Loucy (cell line): ENCODE data around the gene NDUFS4.
A peak's percentile ranks its signal among the peaks of the same experiment; 100 is the strongest.

Source experiments
- H2AFZ ChIP-seq: fragments of 200-600 bp; sonication (generic); 2 replicates; pipeline ENCODE4 v1.6.0; 2016; ENCODE audit warnings: antibody characterized with exemption, mild to moderate bottlenecking, low read length, moderate library complexity
- H3F3A ChIP-seq: fragments of 200-600 bp; 2 replicates; pipeline ENCODE4 v1.6.0; 2016; ENCODE audit warnings: antibody characterized with exemption, low read depth, mild to moderate bottlenecking
- H3K27me3 ChIP-seq: fragments of 200-600 bp; sonication (generic); 2 replicates; pipeline ENCODE4 v1.6.1; 2014; ENCODE audit warnings: low read length, mild to moderate bottlenecking; ENCODE audit not compliant: insufficient read depth, poor library complexity, severe bottlenecking
- H3K36me3 ChIP-seq: fragments of 200-600 bp; sonication (generic); 2 replicates; pipeline ENCODE4 v1.6.1; 2016; ENCODE audit warnings: low read length; ENCODE audit not compliant: insufficient read depth
- H3K4me1 ChIP-seq: fragments of 200-600 bp; sonication (generic); 2 replicates; pipeline ENCODE4 v1.5.1; 2014; ENCODE audit warnings: low read length, mild to moderate bottlenecking; ENCODE audit not compliant: insufficient read depth, poor library complexity, severe bottlenecking
- H3K4me2 ChIP-seq: fragments of 200-600 bp; sonication (generic); 2 replicates; pipeline ENCODE4 v1.6.0; 2014; ENCODE audit warnings: antibody characterized with exemption, low read length, low read depth, mild to moderate bottlenecking; ENCODE audit not compliant: poor library complexity, severe bottlenecking
- H3K4me3 ChIP-seq: fragments of 200-600 bp; sonication (generic); 2 replicates; pipeline ENCODE4 v1.5.1; 2014; ENCODE audit warnings: low read length, mild to moderate bottlenecking, mixed read lengths; ENCODE audit not compliant: poor library complexity, severe bottlenecking
- H3K79me2 ChIP-seq: fragments of 200-600 bp; sonication (generic); 2 replicates; pipeline ENCODE4 v1.6.1; 2014; ENCODE audit warnings: low read length; ENCODE audit not compliant: insufficient read depth
- H3K9ac ChIP-seq: fragments of 200-600 bp; sonication (generic); 2 replicates; pipeline ENCODE4 v1.6.0; 2014; ENCODE audit warnings: mild to moderate bottlenecking, low read depth, low read length, moderate library complexity; ENCODE audit not compliant: poor library complexity, severe bottlenecking
- H3K9me2 ChIP-seq: fragments of 200-600 bp; sonication (generic); replicated peaks from 2 replicates; pipeline ENCODE4 v1.6.1; 2016; ENCODE audit warnings: low read depth, low read length, mixed read lengths
- H3K9me3 ChIP-seq: fragments of 200-600 bp; sonication (generic); 2 replicates; pipeline ENCODE4 v1.6.1; 2014; ENCODE audit warnings: mild to moderate bottlenecking, antibody characterized with exemption, low read length, low read depth; ENCODE audit not compliant: insufficient read depth
- H4K20me1 ChIP-seq: fragments of 200-600 bp; sonication (generic); 2 replicates; pipeline ENCODE4 v1.6.0; 2014; ENCODE audit warnings: antibody characterized with exemption, low read length, mild to moderate bottlenecking; ENCODE audit not compliant: insufficient read depth, poor library complexity, severe bottlenecking
- CTCF ChIP-seq: fragments of 200-600 bp; sonication (generic); conservative IDR thresholded peaks from 2 replicates; pipeline ENCODE4 v1.5.1; 2014; ENCODE audit warnings: mild to moderate bottlenecking, antibody characterized with exemption, low read length
- EZH2phosphoT487 ChIP-seq: fragments of 200-600 bp; IDR thresholded peaks from 2 replicates; pipeline ENCODE4 v1.6.1; 2018; ENCODE audit warnings: antibody characterized with exemption, mild to moderate bottlenecking, moderate library complexity, borderline replicate concordance

Gene NDUFS4

GRCh38 chr5:53560506-53561191 lies at the start of gene NDUFS4:
NDUFS4 (plus strand) TSS chr5:53560639; CDS start chr5:53560663, 24 bp downstream.
- Histone ChIP-seq H3K27me3 (no peaks in the 10 kb centered on the region), H3F3A (no peaks in the 10 kb centered on the region), H4K20me1 (peaks cover 13% of the 10 kb centered on the region), H3K9me3 (peaks cover 6% of the 10 kb centered on the region; the same call in 1 of the 2 replicates), H3K4me2 (peak within 1 kb of the TSS; percentile 86), H3K9ac (peak within 1 kb of the TSS; percentile 85), H3K36me3 (no peaks in the 10 kb centered on the region), H3K4me3 (peak within 1 kb of the TSS; percentile 80), H3K4me1 (peaks cover 24% of the 10 kb centered on the region), H2AFZ (peak within 1 kb of the TSS; percentile 98), H3K79me2 (peaks cover 50% of the 10 kb centered on the region), H3K9me2 (no peaks in the 10 kb centered on the region)
- no peak for TF ChIP-seq EZH2phosphoT487
- no peak for TF ChIP-seq CTCF

GRCh38 chr5:53512539-53512938 lies 47.9 kb upstream of the NDUFS4 start:
- Histone ChIP-seq H3K9me2 (no peaks in the 10 kb centered on the region), H3K9me3 (no peaks in the 10 kb centered on the region), H3K4me1 (no peaks in the 10 kb centered on the region), H3K4me3 (no peak overlapping the region), H3K36me3 (no peaks in the 10 kb centered on the region), H3K4me2 (no peak overlapping the region), H2AFZ (no peak overlapping the region), H3K79me2 (no peaks in the 10 kb centered on the region), H4K20me1 (no peaks in the 10 kb centered on the region), H3K27me3 (peaks cover 58% of the 10 kb centered on the region), H3K9ac (no peak overlapping the region), H3F3A (no peaks in the 10 kb centered on the region)
- TF ChIP-seq EZH2phosphoT487 (no peak), CTCF (no peak)

- no peak overlapping the region for H3K9ac ChIP-seq
- TF ChIP-seq CTCF (no peak), EZH2phosphoT487 (peak; percentile 70)
- no peak overlapping the region for H3K4me2 ChIP-seq
- H3K79me2 ChIP-seq = no peaks in the 10 kb centered on the region
- H3K27me3 ChIP-seq = peaks cover 81% of the 10 kb centered on the region
- no peaks in the 10 kb centered on the region for H3K9me3 ChIP-seq
- no peaks in the 10 kb centered on the region for H3K36me3 ChIP-seq
- no peaks in the 10 kb centered on the region for H3K9me2 ChIP-seq
- no peak overlapping the region for H3K4me3 ChIP-seq
- H4K20me1 ChIP-seq = no peaks in the 10 kb centered on the region
- H2AFZ ChIP-seq = no peak overlapping the region
- H3K4me1 ChIP-seq = no peaks in the 10 kb centered on the region
- H3F3A ChIP-seq = no peaks in the 10 kb centered on the region
These were observed 44.5 kb upstream of the NDUFS4 start for GRCh38 chr5:53515988-53516387.
